Osteoblast (primary cell): Measurements from ENCODE around the gene PHOX2A. TPM values are rescaled to one million over a fixed set of nuclear protein-coding genes. Genes with fewer than 3 reads are reported as not detected.

Source experiments
- DNase-seq: peaks from one replicate; pipeline ENCODE4 v3.0.0; 2011; ENCODE audit warnings: low spot score, mixed read lengths; ENCODE audit not compliant: insufficient read length; ENCODE audit errors: missing footprints
- H2AFZ ChIP-seq: 2 replicates; pipeline ENCODE4 v1.6.0; 2011; ENCODE audit warnings: mild to moderate bottlenecking, low read length
- H3K27ac ChIP-seq: 2 replicates; pipeline ENCODE4 v1.5.1; 2011; ENCODE audit warnings: mild to moderate bottlenecking, low read depth, low read length, moderate library complexity
- H3K27me3 ChIP-seq: 2 replicates; pipeline ENCODE4 v1.6.0; 2012; ENCODE audit warnings: mild to moderate bottlenecking, control low read depth, inconsistent platforms, low read length, moderate library complexity; ENCODE audit not compliant: insufficient read depth
- H3K36me3 ChIP-seq: 2 replicates; pipeline ENCODE4 v1.5.1; 2011; ENCODE audit warnings: mild to moderate bottlenecking, low read length, control low read depth, moderate library complexity; ENCODE audit not compliant: insufficient read depth
- H3K4me1 ChIP-seq: 2 replicates; pipeline ENCODE4 v1.5.1; 2011; ENCODE audit warnings: mild to moderate bottlenecking, low read length, control low read depth, moderate library complexity; ENCODE audit not compliant: insufficient read depth
- H3K4me2 ChIP-seq: 2 replicates; pipeline ENCODE4 v1.6.0; 2011; ENCODE audit warnings: mild to moderate bottlenecking, low read length; ENCODE audit not compliant: insufficient read depth
- H3K4me3 ChIP-seq: fragments of 200-600 bp; sonication (generic); 3 replicates; pipeline ENCODE4 v1.5.1; 2012; ENCODE audit warnings: mild to moderate bottlenecking, low read length, inconsistent platforms; ENCODE audit not compliant: insufficient read depth
- H3K79me2 ChIP-seq: 2 replicates; pipeline ENCODE4 v1.6.0; 2012; ENCODE audit warnings: mild to moderate bottlenecking, low read length, control low read depth, inconsistent platforms; ENCODE audit not compliant: insufficient read depth
- H3K9me3 ChIP-seq: 2 replicates; pipeline ENCODE4 v1.5.1; 2011; ENCODE audit warnings: low read depth, low read length, control low read depth
- H4K20me1 ChIP-seq: 2 replicates; pipeline ENCODE4 v1.6.0; 2012; ENCODE audit warnings: mild to moderate bottlenecking, low read length, control low read depth; ENCODE audit not compliant: insufficient read depth
- CTCF ChIP-seq: IDR thresholded peaks from 2 replicates; pipeline ENCODE4 v1.5.1; 2011; ENCODE audit warnings: mild to moderate bottlenecking, low read depth, low read length, moderate library complexity; ENCODE audit errors: extremely low read depth
- total RNA-seq: library from RNA; depleted of rRNA; stranded (reverse); fragments of >200 nt; gene quantifications from 2 replicates; pipeline ENCODE4 v1.2.3, GENCODE V29; 2012

Gene PHOX2A
- total RNA-seq, 1 donor: not detected

- no peak for TF ChIP-seq CTCF
- Histone ChIP-seq H3K79me2 (no peaks in the 10 kb centered on the region), H3K4me2 (no peak overlapping the region), H2AFZ (no peak overlapping the region), H4K20me1 (no peaks in the 10 kb centered on the region), H3K36me3 (no peaks in the 10 kb centered on the region), H3K4me1 (peaks cover 4% of the 10 kb centered on the region), H3K4me3 (no peak overlapping the region), H3K27me3 (peaks cover 18% of the 10 kb centered on the region), H3K27ac (no peak overlapping the region), H3K9me3 (no peaks in the 10 kb centered on the region)
- DNase-seq: no peak
These were observed 25.7 kb downstream of the PHOX2A start for GRCh38 chr11:72218251-72218745.

GRCh38 chr11:72217841-72218240, 26.1 kb downstream of the PHOX2A start:
- no peak for TF ChIP-seq CTCF
- no peak overlapping the region for H3K4me3 ChIP-seq
- DNase-seq: no peak
- H3K4me1 ChIP-seq: peaks cover 4% of the 10 kb centered on the region
- H3K4me2 ChIP-seq: no peak overlapping the region
- H3K9me3 ChIP-seq: no peaks in the 10 kb centered on the region
- no peaks in the 10 kb centered on the region for H4K20me1 ChIP-seq
- H3K27ac ChIP-seq: no peak overlapping the region
- no peaks in the 10 kb centered on the region for H3K36me3 ChIP-seq
- H2AFZ ChIP-seq: no peak overlapping the region
- no peaks in the 10 kb centered on the region for H3K79me2 ChIP-seq
- peaks cover 18% of the 10 kb centered on the region for H3K27me3 ChIP-seq

DNA sequence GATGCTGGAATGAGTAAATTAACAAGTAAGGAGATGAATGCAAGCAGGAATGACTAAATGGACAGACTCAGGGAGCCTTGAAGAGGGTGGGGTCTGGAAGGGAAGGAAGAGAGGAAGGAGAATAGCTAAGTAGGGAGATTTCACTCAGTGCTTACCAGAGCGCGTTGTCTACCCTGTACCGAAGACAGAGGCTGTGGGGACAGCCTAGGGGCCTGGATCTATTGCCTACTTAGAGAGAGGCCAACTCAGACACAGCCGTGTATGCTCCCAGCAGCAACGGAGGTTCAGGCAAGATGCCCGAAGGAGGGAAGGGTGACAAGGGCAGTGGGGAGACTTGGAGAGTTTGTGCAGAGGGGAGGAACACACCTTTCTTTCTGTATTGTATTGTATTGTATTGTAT, 27.3 kb downstream of the PHOX2A start, which contains the start of gene FOLR2:
Gene FOLR2 (plus strand): TSS at position 157 of the 400 bp plus-strand sequence. CDS start 1,791 bp downstream, outside the sequence.
- no peaks in the 10 kb centered on the region for H4K20me1 ChIP-seq
- H2AFZ ChIP-seq: no peak within 1 kb of the TSS
- no peak within 1 kb of the TSS for H3K27ac ChIP-seq
- TF ChIP-seq CTCF: no peak
- H3K4me3 ChIP-seq: no peak within 1 kb of the TSS
- no peak for DNase-seq
- H3K27me3 ChIP-seq: peaks cover 18% of the 10 kb centered on the region
- no peak within 1 kb of the TSS for H3K4me2 ChIP-seq
- no peaks in the 10 kb centered on the region for H3K4me1 ChIP-seq
- no peaks in the 10 kb centered on the region for H3K36me3 ChIP-seq
- no peaks in the 10 kb centered on the region for H3K9me3 ChIP-seq
- H3K79me2 ChIP-seq: no peaks in the 10 kb centered on the region

- Histone ChIP-seq H3K27me3 (no peaks in the 10 kb centered on the region), H3K4me3 (no peak overlapping the region), H3K79me2 (no peaks in the 10 kb centered on the region), H4K20me1 (no peaks in the 10 kb centered on the region), H3K36me3 (no peaks in the 10 kb centered on the region), H2AFZ (no peak overlapping the region), H3K4me2 (no peak overlapping the region), H3K9me3 (no peaks in the 10 kb centered on the region), H3K27ac (no peak overlapping the region), H3K4me1 (no peaks in the 10 kb centered on the region)
- DNase-seq: no peak
- TF ChIP-seq CTCF: no peak
These were observed 34.9 kb downstream of the PHOX2A start for GRCh38 chr11:72209101-72209500.
